ENCODE data around the gene TGFBRAP1.

The TGFBRAP1 gene

GRCh38 chr2:105317937-105318336 lies 11.6 kb downstream of the TGFBRAP1 start:
- no peak for DNase-seq (ENCODE audit: low read depth)

DNA sequence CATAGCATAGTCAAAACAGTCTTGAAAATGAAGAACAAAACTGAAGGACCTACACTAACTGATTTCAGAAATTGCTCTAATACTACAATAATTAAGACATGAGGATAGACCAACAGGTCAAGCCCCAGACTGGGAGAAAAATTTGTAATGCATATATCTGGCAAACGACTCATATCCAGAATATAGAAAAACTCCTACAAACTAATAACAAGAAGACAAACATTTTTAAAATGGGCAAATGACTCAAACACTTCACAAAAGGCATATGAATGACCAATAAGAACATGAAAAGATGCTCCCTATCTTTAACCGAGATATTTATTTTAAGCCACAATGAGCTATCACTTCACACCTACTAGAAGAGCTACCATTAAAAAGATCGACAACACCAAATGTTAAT lies 14.2 kb downstream of the TGFBRAP1 start:
- DNase-seq (ENCODE audit: low read depth) = no peak

- DNase-seq (ENCODE audit: low read depth) = no peak
Measured at GRCh38 chr2:105313877-105314276, 15.7 kb downstream of the TGFBRAP1 start.

- DNase-seq (ENCODE audit: low read depth) = no peak
Measured at GRCh38 chr2:105309147-105309545, 20.4 kb downstream of the TGFBRAP1 start.

GRCh38 chr2:105308382-105309146 lies 21.0 kb downstream of the TGFBRAP1 start:
- no peak for DNase-seq (ENCODE audit: low read depth)

- DNase-seq (ENCODE audit: low read depth) = no peak
Measured at GRCh38 chr2:105307962-105308361, 21.6 kb downstream of the TGFBRAP1 start.

DNA sequence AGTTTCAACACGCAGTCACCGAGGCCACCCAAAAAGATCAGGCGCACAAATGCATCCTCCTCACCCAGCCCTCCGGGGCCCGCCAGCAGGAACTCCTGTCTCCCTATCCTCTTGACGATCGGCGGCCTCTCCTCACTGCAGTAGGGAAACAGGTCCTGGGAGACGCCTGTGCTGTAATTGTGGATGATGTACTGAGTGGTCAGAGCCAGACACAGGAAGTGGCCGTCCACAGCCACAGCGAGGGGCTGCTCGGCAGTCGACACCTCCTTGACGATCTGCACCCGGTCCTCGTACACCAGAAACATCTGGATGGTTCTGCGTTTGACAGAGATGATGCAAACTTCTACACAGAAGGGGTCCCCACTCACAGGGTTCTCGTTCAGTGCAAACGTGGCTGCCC lies 22.0 kb downstream of the TGFBRAP1 start:
- no peak for DNase-seq (ENCODE audit: low read depth)

DNA sequence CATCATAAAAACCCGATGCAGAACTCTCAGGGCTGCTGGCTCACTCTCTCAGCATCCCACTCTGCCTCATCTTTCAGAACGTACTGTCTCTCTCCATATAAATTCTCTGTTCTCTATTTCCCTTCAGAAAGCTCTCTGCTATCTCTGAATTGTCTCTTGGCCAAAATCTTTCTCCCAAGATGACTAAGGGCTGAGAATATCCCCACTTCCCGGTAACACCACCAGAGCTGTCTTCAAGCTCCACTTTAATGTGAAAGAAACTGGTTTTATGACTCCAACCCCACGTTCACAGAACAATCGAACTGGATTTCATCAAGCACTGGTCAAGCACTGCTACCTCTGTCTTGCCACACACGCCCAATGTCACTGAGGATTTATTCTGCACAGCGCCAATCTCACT lies 22.4 kb downstream of the TGFBRAP1 start:
- no peak for DNase-seq (ENCODE audit: low read depth)

DNA sequence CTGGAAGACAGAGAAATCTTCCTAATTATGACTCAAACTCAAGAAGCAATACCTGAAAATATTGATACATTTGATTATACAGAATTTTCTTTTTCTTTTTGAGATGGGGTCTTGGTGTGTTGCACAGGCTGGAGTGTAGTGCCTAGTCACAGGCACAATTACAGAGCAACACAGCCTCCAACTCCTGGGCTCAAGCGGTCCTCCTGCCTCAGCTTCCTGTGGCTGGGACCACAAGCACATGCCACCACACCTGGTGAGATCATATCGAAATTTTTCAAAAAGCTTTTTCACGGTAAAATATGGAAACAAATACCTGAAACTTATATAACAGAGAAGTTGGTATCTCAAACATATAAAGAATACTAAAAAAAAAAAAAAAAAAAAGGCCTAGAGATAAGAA lies 27.9 kb downstream of the TGFBRAP1 start:
- DNase-seq (ENCODE audit: low read depth) = no peak

GRCh38 chr2:105299290-105299689 lies 30.2 kb downstream of the TGFBRAP1 start:
- no peak for DNase-seq (ENCODE audit: low read depth)

- no peak for DNase-seq (ENCODE audit: low read depth)
Measured at GRCh38 chr2:105298017-105298416, 31.5 kb downstream of the TGFBRAP1 start.

- no peak for DNase-seq (ENCODE audit: low read depth)
Measured at GRCh38 chr2:105297216-105297615, 32.3 kb downstream of the TGFBRAP1 start.

GRCh38 chr2:105296017-105296611 lies 33.4 kb downstream of the TGFBRAP1 start:
- DNase-seq (ENCODE audit: low read depth) = no peak

DNA sequence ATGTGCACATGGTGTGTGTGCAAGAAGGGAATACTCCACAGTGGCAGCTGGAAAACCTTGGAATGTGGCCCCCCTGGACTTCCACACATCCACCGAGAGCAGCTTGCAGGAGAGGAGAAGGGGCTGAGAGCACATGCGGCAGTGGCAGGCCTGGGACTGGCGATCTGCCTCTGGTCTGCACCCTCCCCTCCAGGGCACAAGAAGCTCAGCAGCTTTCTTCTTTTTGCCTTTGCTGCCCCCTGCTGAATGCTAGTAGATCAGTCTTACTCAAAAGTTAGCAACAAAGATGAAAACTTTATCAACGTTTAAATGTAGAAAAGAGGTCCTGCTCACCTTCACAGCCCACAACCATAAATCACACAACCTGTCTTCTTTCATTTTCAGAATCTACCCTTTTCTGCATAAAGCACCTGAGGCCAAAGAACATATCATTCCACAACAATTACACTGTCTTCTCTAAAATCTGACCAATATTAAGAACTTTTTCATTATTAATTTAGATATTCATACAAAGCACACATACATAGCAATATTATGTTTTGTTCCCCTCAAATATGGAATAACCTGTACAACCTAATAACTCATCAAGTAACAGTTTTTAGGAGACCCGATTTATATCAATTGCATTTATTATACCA lies 34.6 kb downstream of the TGFBRAP1 start:
- DNase-seq (ENCODE audit: low read depth) = no peak

DNA sequence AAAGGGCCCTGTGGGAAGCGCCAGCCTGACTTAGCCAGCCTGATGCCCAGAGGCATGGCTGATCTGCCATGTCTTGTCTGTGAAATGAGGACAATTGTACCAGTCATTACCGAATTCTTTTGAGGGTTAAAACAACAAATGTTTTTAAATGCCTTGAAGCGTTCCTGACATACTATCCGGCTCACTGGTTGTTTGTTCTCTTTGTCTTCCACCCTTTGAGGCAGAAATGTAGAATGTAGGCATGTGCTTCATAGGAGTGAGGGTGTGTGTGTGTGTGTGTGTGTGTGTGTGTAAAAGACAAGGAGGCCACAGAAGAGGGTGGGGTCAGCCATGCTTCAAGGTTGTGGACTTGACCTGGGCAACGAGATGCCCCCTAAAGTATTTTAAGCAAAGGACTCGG lies 35.5 kb downstream of the TGFBRAP1 start:
- DNase-seq (ENCODE audit: low read depth) = no peak

- no peak for DNase-seq (ENCODE audit: low read depth)
Measured at GRCh38 chr2:105291981-105292380, 37.6 kb downstream of the TGFBRAP1 start.

- DNase-seq (ENCODE audit: low read depth) = no peak
Measured at GRCh38 chr2:105290981-105291660, 38.4 kb downstream of the TGFBRAP1 start.

DNA sequence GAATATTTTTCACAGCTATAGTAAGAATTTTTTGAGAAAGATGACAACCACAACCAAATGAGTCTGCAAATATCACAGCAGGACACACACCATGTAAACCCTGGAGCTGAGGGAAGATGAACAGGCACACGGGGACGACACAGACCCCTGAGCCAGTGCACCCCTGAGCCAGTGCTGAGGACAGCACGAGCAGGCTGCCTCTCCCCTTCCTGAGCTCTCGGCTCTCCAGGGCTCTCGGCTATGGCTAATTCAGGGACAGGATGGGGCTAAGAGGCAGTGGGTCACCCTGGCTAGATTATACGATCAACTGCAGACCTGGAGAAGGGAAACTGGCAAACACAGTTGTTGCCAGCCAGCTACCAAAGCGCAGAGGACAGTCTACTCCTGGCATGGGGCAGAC lies 41.4 kb downstream of the TGFBRAP1 start:
- no peak for DNase-seq (ENCODE audit: low read depth)

DNA sequence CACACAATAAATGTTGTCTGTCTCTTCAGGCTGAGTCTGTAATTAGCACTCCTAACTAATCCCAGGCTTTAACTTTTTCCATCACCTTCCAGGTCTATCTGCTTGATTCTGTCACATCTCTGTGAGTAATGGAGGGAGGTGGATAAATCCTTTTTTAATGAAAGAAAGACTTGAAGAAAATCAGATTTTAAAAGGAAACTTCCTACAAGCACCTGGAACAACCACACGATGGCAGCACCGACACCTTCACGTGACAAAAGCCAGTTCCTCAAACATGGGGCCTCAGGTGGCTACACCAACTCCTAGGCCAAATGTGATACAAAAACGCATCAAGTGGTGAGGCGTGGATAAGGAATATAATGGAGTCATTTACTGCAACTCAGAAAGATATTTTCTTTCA lies 41.8 kb downstream of the TGFBRAP1 start:
- no peak for DNase-seq (ENCODE audit: low read depth)

- DNase-seq (ENCODE audit: low read depth) = no peak
Measured at GRCh38 chr2:105283532-105283931, 46.0 kb downstream of the TGFBRAP1 start.

- no peak for DNase-seq (ENCODE audit: low read depth)
Measured at GRCh38 chr2:105280281-105280680, 49.3 kb downstream of the TGFBRAP1 start.

- no peak for DNase-seq (ENCODE audit: low read depth)
Measured at GRCh38 chr2:105279126-105279525, 50.4 kb downstream of the TGFBRAP1 start.

GRCh38 chr2:105278654-105279053 lies 50.9 kb downstream of the TGFBRAP1 start:
- no peak for DNase-seq (ENCODE audit: low read depth)
